Gastrocnemius medialis (tissue), 4 donors: ENCODE measurements around the gene ROPN1L. TPM values are rescaled to one million over a fixed set of nuclear protein-coding genes. Genes with fewer than 3 reads are reported as not detected.

Experiments used
- ATAC-seq, 2 donors: fragments of 150-250 bp; one replicate each; pipeline ENCODE4 v1.9.1; 2016
- DNase-seq, 2 donors: peaks; one replicate each; pipeline ENCODE4 v3.0.0-alpha.2; 2019
- H3K27ac ChIP-seq, 4 donors: fragments of 200-600 bp; sonication (generic); 1 replicate in 1 of 4; 2 replicates in 3 of 4; pipeline ENCODE4 v1.5.1; 2016 to 2018; ENCODE audit warnings: mild to moderate bottlenecking in 2 of 4, moderate library complexity in 1 of 4
- H3K27me3 ChIP-seq, 3 donors: fragments of 200-600 bp; sonication (generic) in 2 of 3; 1 replicate in 1 of 3; 2 replicates in 2 of 3; pipeline versions ENCODE4 v1.5.1 to v1.6.0; 2016 to 2019; ENCODE audit warnings: mild to moderate bottlenecking in 1 of 3, moderate library complexity in 1 of 3
- H3K36me3 ChIP-seq, 2 donors: fragments of 200-600 bp; sonication (generic) in 1 of 2; one replicate each; pipeline ENCODE4 v1.5.1; 2017 to 2018
- H3K4me1 ChIP-seq, 2 donors: fragments of 200-600 bp; sonication (generic) in 1 of 2; one replicate each; pipeline ENCODE4 v1.5.1; 2016 to 2017; ENCODE audit warnings: mild to moderate bottlenecking in 2 of 2
- H3K4me3 ChIP-seq, 4 donors: fragments of 200-600 bp; sonication (generic) in 3 of 4; 1 replicate in 1 of 4; 2 replicates in 3 of 4; pipeline ENCODE4 v1.5.1; 2016 to 2019; ENCODE audit warnings: mild to moderate bottlenecking in 2 of 4
- H3K9me3 ChIP-seq, 3 donors: fragments of 200-600 bp; sonication (generic) in 2 of 3; 1 replicate in 1 of 3; 2 replicates in 2 of 3; pipeline ENCODE4 v1.5.1; 2016 to 2019
- POLR2A ChIP-seq, 2 donors: fragments of 450-650 bp; IDR thresholded peaks; one replicate each; pipeline ENCODE4 v1.6.1; 2017; ENCODE audit warnings: antibody characterized with exemption in 2 of 2, mild to moderate bottlenecking in 2 of 2, moderate library complexity in 2 of 2
- in situ Hi-C, 4 donors: fragments of 200-750 bp; cut with MboI; loops; one replicate each; pipeline versions ENCODE4 v1.15.0 to v1.8.0; 2017; ENCODE audit warnings: low sequenced_read_pairs in 4 of 4
- intact Hi-C: fragments of 100-400 bp; cut with DNase I; formaldehyde crosslinking; loops from one replicate; pipeline ENCODE4 v1.15.1; 2023; ENCODE audit warnings: low total_unique reads
- total RNA-seq, 4 donors: library from RNA; depleted of rRNA; stranded (reverse); fragments of >200 nt; gene quantifications; one replicate each; pipeline versions ENCODE4 v1.1.0 to v1.2.3, GENCODE V29; 2016
- TF ChIP-seq, protein P1 (sequence below), 5 experiments: fragments of 450-650 bp in 3 of 5; fragments of 200-600 bp in 2 of 5; sonication (generic) in 2 of 5; IDR thresholded peaks in 4 of 5; conservative IDR thresholded peaks in 1 of 5; 1 replicate in 4 of 5; 2 replicates in 1 of 5; pipeline ENCODE4 v1.5.1; 2016 to 2019; ENCODE audit warnings: antibody characterized with exemption in 5 of 5, mild to moderate bottlenecking in 3 of 5, moderate library complexity in 3 of 5

The ROPN1L gene
- total RNA-seq, 4 donors from 2014 or later: 0.46 TPM; not detected in 3

DNA sequence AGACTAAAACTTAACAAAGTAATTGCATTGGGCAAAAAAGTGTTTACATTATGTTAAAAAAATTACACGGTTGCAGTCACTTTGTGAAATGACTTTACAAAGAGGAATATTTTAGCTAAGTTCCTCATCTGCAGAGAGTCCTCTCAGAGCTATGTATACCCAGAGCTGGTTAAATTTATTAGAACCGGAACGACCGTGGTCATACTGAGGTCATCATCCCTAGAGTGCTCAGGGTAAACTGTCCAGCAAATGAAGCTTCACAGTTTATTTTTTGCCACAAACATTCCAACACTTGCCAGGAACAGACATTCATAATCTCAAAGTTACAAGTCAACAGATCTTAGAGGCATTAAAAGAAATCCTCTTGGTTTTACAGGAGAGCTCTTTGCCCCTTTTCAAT is 897 bp downstream of the ROPN1L start:
- Histone ChIP-seq H3K27me3 (no peaks in the 10 kb centered on the region), H3K27ac (no peak overlapping the region), H3K4me3 (peak overlapping the region in 3 of 4 donors; percentile 68 to 89 (median 73)), H3K36me3 (no peaks in the 10 kb centered on the region), H3K9me3 (no peaks in the 10 kb centered on the region), H3K4me1 (peaks cover 15 to 20% of the 10 kb centered on the region in 2 donors)
- ATAC-seq (no peak), DNase-seq (no peak)
- in situ Hi-C loops: no loop called here
- intact Hi-C loops: loop anchor here (5.0 kb wide), 3 partner anchors 90 to 160 kb away; partner anchors contain the start of genes ANKRD33B and MARCHF6
- TF ChIP-seq, protein P1, sequence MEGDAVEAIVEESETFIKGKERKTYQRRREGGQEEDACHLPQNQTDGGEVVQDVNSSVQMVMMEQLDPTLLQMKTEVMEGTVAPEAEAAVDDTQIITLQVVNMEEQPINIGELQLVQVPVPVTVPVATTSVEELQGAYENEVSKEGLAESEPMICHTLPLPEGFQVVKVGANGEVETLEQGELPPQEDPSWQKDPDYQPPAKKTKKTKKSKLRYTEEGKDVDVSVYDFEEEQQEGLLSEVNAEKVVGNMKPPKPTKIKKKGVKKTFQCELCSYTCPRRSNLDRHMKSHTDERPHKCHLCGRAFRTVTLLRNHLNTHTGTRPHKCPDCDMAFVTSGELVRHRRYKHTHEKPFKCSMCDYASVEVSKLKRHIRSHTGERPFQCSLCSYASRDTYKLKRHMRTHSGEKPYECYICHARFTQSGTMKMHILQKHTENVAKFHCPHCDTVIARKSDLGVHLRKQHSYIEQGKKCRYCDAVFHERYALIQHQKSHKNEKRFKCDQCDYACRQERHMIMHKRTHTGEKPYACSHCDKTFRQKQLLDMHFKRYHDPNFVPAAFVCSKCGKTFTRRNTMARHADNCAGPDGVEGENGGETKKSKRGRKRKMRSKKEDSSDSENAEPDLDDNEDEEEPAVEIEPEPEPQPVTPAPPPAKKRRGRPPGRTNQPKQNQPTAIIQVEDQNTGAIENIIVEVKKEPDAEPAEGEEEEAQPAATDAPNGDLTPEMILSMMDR (IDR thresholded peaks at IDR 0.05 in 4 of 5, conservative IDR thresholded peaks at IDR 0.05 in 1 of 5): no peak
- TF ChIP-seq POLR2A (IDR thresholded peaks at IDR 0.05): no peak

DNA sequence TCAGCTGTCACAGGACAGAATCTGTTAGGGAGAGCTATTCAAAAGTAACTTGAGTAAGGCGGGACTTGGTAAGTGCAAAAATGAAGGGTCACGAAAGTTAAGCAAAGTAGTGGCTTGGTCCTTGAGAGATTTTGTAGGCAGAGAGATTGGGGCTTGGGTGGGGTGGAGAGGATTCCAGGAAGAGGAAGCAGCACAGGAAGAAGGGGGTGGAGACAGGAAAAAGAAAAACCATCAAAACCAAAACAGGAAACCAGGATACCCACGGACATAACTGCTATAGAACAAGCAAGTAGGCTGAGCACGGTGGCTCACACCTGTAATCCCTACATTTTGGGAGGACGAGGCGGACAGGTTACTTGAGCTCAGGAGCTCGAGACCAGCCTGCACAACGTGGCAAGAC is 3.7 kb downstream of the ROPN1L start:
- Histone ChIP-seq H3K36me3 (no peaks in the 10 kb centered on the region), H3K27ac (no peak overlapping the region), H3K27me3 (no peaks in the 10 kb centered on the region), H3K4me1 (peaks cover 14 to 17% of the 10 kb centered on the region in 2 donors), H3K9me3 (no peaks in the 10 kb centered on the region), H3K4me3 (no peak overlapping the region)
- intact Hi-C loops (no loop called here), in situ Hi-C loops (no loop called here)
- DNase-seq: no peak
- no peak for TF ChIP-seq POLR2A (IDR thresholded peaks at IDR 0.05)
- TF ChIP-seq, protein P1 (IDR thresholded peaks at IDR 0.05 in 4 of 5, conservative IDR thresholded peaks at IDR 0.05 in 1 of 5): no peak
- no peak for ATAC-seq

DNA sequence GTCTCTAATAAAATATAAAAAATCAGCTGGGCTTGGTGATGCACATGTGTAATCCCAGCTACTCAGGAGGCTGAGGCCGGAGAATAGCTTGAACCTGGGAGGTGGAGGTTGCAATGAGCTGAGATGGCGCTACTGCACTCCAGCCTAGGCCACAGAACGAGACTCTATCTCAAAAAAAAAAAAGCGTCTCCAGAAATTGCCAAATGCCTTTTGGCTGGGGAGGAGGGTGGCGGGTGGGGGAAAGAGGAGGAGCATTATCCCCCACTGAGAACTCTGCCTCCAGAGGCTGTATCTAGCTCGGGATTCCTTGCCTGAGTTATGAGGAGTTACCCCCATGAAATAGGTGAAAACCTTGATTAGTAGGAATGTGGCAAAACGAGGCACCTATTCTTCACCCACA is 4.8 kb downstream of the ROPN1L start:
- H3K36me3 ChIP-seq: no peaks in the 10 kb centered on the region
- intact Hi-C loops (no loop called here), in situ Hi-C loops (no loop called here)
- ATAC-seq (no peak), DNase-seq (no peak)
- no peak for TF ChIP-seq POLR2A (IDR thresholded peaks at IDR 0.05)
- TF ChIP-seq, protein P1 (IDR thresholded peaks at IDR 0.05 in 4 of 5, conservative IDR thresholded peaks at IDR 0.05 in 1 of 5): no peak
- H3K9me3 ChIP-seq: no peaks in the 10 kb centered on the region
- no peak overlapping the region for H3K27ac ChIP-seq
- H3K27me3 ChIP-seq: no peaks in the 10 kb centered on the region
- no peak overlapping the region for H3K4me3 ChIP-seq
- peaks cover 9 to 10% of the 10 kb centered on the region in 2 donors for H3K4me1 ChIP-seq

DNA sequence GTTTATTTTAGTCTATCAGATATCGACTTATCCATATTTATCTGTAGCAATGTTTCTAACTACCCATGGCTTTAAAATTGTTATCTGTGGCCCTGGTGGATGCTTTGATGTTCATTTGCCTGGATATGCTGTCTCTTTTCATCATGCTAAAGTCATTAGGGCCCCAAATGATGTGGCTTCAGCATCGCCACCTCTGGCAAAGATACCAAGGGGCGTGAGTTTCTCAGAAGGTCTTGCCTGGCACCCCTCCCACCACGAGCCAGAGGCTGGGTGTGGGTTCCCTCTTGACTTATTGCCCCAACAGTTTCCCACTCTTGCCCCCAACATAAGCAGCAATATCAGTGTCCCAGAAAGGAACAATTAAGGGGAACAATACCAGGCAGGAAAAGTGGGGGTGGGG is 5.4 kb downstream of the ROPN1L start:
- DNase-seq (no peak), ATAC-seq (no peak)
- TF ChIP-seq, protein P1 (IDR thresholded peaks at IDR 0.05 in 4 of 5, conservative IDR thresholded peaks at IDR 0.05 in 1 of 5): no peak
- no peak for TF ChIP-seq POLR2A (IDR thresholded peaks at IDR 0.05)
- intact Hi-C loops: no loop called here
- in situ Hi-C loops: no loop called here
- Histone ChIP-seq H3K36me3 (no peaks in the 10 kb centered on the region), H3K27me3 (no peaks in the 10 kb centered on the region), H3K9me3 (no peaks in the 10 kb centered on the region), H3K4me1 (peaks cover 9% of the 10 kb centered on the region in 2 donors), H3K27ac (no peak overlapping the region), H3K4me3 (no peak overlapping the region)

DNA sequence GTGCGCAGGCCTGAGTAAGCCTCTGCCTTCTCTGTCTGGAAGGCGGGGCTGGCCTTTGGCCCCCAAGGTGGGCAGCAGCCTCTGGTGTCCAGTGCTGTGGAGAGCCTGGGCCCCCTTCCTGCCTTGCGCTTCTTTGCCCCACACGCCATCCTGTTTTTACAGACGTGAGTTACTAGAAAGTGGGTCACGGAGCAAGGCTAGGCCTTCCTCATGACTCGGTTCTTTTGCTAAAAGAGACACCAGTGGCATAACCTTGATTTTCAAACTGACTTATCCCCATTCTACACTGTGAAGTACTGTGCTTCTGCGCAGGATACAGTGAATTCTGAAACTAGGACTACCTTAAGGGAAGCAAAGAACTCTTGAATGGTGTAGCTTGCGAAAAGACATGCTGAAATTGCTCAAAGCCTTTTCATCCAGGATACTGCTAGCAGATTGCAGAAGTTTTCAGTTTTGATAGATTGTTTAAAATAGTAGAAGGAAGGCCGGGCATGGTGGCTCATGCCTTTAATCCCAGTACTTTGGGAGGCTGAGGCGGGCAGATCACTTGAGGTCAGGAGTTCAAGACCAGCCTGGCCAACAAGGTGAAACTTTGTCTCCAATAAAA is 7.2 kb downstream of the ROPN1L start:
- no peaks in the 10 kb centered on the region for H3K9me3 ChIP-seq
- no peak for DNase-seq
- TF ChIP-seq POLR2A (IDR thresholded peaks at IDR 0.05): no peak
- TF ChIP-seq, protein P1 (IDR thresholded peaks at IDR 0.05 in 4 of 5, conservative IDR thresholded peaks at IDR 0.05 in 1 of 5): no peak
- H3K27ac ChIP-seq: no peak overlapping the region
- no peaks in the 10 kb centered on the region for H3K36me3 ChIP-seq
- H3K4me1 ChIP-seq: peaks cover 0 to 3% of the 10 kb centered on the region in 2 donors
- no peak overlapping the region for H3K4me3 ChIP-seq
- ATAC-seq: no peak
- in situ Hi-C loops: no loop called here
- intact Hi-C loops: no loop called here
- no peaks in the 10 kb centered on the region for H3K27me3 ChIP-seq
